IPS-NIHi7 (cell line): ENCODE results near the gene AFF1.
"Not testable (repeated sequence)": the region's sequence is repeated elsewhere in the genome, so short reads cannot be mapped to it uniquely, and the experiment has no call there.

ENCODE experiments used
- DNase-seq: peaks from one replicate; pipeline ENCODE4 v3.0.0; 2012; ENCODE audit warnings: mixed read lengths; ENCODE audit errors: extremely low spot score

Gene AFF1

DNA sequence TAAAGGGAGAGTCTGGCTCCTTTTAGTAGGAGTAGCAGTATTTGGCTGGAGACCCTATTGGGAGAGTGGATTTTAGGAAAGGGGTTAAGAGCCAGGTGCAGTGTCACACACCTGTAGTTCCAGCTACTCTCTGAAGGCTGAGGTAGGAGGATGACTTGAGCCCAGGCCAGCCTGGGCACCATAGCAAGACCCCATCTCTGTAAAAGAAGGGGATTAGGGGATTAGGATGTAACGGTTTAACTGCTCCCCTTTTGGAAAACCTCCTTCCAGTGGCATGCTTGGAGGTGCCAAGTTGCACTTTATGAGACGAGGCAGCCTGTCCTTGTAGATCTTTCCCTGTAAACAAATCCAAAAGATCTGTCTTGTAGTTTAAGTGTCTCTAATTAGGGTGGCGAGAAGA is 145.7 kb downstream of the AFF1 start:
- DNase-seq, result no peak

DNA sequence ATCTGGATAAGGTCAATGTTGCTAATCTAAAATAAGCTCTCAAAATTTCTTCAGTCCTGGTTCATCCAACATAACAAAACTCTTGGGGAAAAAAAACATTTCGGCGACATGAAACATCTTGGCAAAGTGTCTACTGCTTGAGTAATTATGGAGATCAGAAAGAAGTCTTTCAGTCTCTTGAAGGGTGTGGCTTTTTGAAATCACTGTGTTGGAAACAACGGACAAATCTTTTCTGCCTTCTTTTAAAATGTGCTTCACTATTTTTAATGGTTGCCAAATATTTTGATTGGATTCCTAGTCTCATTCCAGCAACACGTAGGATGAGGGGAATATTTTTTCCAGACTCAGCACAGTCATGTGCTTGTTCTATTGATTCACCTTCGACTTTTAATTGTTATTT is 147.0 kb downstream of the AFF1 start:
- DNase-seq, result no peak

DNA sequence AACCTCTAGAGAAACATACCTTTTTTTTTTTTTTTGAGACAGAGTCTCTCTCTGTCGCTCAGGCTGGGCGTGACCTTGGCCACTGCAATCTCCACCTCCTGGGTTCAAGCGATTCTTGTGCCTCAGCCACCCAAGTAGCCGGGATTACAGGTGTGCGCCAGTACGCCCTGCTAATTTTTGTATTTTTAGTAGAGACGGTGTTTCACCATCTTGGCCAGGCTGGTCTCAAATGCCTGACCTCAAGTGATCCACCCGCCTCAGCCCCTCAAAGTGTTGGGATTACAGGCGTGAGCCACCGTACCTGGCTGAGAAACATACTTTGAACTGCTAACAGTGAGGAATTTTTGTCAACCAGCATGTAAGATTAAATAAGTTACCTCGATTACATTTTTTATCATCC is 150.9 kb downstream of the AFF1 start:
- not testable (repeated sequence) for DNase-seq

DNA sequence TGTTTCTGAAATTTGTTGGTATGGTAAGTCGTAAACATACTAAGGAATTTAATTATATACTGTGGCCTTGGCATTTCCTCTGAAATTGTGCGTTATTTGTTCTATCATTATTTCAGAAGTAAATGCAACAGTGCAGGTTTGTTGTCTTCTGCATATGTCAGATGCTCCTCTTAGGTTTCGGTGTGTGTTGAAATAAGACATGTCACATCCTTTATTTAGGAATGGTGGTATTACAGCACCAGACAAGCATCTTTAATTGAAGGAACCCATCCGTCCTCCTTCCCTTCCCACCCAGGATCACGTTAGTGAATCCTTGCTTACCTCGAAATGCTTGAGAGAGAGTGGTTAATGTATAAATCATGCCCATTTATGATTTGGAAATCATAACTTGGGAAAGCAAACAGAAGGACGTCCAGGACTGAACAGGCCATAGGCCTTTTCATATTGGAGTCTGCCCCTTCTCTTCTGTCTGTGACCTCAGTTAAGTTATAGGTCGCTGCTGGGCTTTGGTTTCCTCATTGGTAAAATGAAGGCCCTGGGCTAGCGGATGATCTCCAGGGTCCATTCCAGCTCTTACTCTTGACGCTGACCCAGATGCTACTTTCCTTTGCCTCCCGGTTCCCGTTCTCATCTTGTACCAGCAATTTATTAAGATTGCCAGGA is 151.5 kb downstream of the AFF1 start:
- DNase-seq, result no peak

DNA sequence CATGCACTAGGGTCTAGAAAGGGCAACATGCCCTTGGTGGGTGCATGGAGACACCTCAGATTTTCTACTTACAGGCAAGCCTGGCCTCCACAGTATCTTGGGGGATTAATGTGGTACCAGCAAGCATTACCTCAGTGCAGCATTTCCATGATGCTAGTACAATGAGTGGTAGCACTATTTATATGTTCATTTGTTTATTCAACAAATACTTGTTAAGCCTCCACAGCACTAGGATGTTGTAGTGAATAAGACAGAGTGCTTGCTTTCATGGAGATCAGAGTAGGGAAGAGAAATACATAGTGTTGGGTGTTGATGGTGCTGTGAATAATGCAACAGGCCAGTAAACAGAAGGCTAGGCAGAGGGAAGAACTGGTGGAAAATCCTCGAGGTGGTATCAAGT is 152.2 kb downstream of the AFF1 start:
- DNase-seq, result no peak

DNA sequence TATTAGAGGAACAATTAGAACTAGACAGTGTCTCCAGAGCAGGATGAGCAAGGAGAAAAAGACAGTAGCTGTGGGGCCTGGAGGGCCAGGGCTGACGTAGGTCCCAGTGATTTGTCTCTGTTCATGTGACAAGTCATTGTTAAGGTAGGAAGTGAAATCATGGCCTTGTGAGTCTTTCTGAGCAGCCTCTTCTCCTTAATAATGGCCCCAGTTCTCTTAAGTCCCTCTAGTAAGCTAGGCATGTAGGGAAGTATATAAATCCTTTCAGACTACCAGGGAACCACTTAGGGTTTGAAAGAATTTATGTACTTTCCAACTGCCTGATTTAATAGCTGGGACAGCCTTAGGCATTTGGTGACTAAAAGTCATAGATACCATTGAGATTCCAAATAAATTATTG is 152.6 kb downstream of the AFF1 start:
- DNase-seq, result no peak

DNA sequence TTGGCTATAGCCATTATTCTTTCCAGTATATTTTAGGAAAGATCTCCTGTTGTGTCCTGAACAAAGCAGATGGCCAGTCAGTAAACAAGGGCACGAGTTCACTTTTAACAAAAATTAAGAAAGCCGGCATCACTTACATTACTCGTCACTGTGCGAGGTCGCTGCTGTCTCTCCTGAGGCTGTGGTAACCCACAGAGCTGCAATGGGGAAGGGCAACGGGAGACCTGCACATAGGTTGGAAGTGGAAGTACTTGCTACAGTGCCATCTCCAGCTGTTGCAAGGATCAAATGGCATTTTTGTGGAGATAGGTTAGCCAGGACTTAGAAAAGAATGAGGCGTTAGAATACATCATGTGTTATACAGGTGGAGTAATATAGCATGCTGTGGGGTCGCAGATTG is 153.4 kb downstream of the AFF1 start:
- DNase-seq, result no peak

DNA sequence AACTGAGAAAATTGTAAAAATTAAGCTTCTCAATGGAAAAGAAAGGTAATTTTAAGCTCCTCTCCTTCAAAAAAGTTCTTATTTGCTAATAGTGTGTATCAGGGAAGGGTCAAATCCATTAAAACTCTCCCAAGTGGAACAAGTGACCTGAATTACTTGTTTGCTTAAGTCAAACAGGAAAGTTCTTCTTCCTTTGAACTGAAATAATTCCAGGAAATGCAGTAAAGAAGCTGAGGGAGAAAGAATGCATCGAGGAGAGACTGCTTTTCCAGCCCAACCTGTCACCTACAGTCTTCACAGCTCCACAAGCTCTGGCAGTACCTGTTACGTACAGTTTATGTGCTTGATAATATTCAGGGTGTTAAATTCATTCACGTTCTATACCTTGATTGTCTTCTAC is 154.6 kb downstream of the AFF1 start:
- no peak for DNase-seq

DNA sequence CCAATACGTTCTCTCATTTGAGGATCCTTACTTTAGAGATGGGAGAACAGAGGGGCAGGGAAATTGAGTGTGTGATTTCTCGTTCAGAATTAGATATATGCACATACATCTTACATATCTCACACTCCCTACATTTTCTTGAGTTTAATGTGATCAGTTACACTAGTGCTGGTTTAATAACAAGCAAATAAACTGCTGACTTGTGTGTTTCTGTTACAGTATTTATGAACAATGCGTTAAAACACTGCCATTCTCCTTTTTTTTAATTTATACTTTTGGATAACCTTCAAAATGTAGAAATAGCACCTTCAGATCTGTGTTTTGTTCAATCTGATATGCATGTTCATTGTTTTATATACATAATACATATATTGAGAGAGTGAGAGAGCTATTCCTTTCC is 155.5 kb downstream of the AFF1 start:
- DNase-seq, result no peak

DNA sequence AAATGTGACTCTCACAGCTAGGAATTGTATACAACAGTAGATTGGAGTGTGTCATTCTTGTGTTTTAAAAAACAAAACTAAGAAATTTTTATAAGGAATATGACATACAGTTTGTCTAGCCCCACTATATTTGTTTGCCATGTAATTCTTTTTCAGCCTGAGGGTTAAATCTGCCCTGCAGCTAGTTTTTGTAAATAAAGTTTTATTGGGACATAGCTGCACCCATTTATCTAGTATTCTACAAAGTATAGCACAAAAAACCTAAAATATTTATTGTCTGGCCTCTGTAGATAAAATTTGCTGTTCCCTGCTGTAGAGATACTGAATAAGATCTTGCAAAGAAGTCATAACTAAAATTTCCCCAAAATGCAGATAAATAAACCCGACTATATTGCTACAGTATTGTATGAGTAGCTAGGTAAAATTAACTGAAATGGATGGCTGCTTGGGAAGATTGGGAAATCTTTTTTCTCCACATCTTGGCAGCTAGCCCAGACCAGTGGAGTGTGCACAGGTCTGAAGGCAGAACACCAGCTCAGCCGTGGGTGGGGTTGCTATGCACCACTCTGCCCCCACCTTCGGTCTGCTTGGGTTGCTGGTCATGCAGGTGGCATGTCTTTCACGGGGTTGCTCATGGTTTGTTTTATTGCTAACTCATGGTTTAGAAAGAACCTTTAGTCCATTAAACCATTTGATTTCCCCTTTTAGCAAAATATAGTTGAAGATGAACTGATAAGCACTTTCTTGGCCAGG is 157.8 kb downstream of the AFF1 start:
- no peak for DNase-seq

DNA sequence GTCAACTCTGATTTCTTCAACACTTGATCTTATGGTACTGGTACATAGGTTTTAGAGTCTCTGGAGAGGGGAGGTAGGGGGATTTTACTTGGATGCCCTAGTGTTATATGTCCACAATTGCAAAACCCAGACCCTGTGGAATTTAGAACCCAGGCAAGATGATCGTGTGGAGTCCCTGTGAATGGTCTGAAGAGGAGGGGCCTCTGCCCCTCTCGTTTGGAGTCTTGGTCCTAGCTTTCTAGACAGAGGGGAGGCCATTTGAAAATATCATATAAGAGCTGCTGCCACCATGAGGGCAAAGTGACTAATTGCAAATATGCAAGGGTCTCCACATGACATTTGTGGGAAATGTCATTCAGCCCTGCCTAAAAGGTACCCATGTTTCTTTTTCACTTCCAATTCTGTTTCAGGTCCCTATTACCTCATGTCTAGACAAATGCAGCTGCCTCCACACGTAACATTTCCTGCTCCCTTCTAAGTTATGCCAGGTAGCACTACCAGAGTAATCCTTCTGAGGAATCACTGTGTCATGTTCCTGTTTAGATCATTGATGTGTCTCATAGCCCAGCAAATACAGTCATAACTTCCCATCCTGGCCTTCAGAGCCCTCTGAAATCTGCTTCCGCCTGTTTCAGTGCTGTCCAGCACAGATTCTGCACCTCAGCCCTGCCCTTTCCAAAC is 158.8 kb downstream of the AFF1 start:
- peak; percentile 70 for DNase-seq

DNA sequence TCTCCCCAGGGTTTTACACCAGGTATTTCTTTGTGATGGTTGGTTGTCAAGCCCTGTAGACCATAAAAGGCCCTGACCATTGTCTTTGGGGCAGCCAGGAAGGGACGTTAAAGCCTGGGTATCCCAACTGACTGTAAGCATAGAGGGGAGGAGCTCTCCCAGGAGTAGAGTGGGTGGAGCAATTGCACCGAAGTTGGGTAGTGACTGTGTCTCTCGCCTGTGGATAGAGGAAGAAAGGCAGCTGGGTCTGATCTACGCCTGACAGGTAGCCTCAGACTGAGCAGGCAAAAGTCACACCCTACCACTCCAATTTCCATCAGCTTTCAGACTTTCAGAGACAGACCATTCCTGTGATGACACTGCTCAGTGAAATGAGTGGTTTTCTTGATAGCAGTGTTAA is 162.3 kb downstream of the AFF1 start:
- peak; percentile 83 for DNase-seq

DNA sequence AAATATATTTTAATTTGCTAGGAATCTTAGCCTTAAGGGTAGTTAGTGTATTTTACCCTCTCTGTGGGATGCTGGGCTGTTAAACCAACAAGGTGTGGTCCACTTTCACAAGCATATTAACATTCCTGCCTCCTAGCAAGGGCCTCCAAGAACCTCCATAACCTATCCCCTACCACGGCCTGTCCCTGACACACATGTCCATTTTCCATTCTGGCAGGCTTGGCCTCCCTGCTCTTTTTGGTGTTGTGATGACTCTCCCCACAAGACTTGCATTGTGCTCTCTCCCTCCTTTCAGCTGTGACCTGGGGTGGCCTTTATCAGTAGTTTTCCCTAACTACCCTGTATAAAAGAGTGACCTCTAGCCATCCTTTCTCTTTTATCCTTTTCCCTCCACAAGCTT is 165.4 kb downstream of the AFF1 start:
- no peak for DNase-seq

DNA sequence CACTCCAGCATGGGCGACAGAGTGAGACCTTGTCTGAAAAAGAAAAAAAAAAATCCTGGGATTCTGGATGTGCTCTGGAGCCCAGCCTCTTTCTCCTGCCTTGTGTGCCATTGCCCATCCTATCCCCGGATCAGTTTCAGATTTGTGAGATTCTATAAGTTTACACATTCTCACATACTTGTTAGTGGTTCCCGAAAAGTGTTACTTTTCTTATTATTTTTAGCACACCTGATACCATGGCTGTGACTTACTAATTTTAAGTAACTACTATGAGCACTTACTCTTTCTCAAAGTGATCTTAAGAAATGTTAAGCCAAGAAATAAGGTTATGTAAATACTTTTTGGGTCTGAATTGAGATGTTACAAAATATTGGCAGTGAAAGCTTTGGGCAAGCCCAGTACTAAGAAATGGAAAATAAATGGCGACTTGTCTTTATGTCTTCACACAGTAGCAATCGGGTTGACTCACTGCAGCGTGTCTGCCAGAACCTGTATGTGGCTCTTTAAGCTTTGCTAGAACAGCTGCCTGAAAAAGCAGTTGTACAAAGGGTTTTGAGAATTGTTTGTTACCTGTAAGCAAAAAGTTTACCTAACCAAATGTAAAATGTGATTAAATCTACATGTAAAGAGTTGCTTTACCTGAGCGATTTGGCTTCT is 166.9 kb downstream of the AFF1 start:
- DNase-seq, result no peak

DNA sequence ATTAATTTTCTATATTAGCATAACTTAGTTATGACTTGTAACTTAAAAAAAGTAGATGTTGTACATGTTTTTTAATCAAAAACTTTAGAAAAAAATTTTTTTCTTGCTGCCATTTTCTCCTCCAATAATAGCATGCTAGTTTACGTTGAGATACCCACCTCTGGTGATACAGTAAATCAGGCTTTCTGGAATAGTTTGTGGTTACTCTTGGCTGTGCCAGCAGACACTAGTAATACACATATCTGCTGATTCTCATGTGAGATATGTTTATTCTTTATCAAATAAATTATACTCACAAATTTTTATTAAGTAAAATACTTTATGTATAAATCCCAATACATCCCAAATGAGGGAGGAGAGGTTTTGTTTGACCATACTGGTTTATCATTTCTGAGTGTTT is 168.3 kb downstream of the AFF1 start:
- DNase-seq, result no peak

DNA sequence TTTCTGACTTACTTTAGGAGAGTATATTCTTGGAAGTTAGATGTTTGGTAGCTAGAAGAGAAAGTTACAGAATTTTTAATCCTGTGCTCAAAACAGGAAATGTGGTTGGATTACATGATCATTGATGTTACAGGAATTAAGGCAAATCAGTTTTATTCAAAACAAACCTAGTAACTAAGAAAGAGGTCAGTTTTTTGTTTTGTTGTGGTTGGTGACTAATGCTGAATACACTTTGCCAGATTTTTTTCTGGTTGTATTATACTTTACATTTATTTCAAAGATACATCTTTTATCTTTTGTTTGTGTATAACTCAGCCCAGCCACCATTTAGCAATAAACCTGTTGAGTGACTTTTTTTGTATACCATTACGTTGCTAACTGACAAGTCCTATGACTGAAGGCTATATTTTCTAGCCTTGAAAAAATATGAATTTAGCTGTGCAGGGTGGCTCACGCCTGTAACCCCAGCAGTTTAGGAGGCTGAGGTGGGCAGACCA is 168.9 kb downstream of the AFF1 start:
- no peak for DNase-seq

DNA sequence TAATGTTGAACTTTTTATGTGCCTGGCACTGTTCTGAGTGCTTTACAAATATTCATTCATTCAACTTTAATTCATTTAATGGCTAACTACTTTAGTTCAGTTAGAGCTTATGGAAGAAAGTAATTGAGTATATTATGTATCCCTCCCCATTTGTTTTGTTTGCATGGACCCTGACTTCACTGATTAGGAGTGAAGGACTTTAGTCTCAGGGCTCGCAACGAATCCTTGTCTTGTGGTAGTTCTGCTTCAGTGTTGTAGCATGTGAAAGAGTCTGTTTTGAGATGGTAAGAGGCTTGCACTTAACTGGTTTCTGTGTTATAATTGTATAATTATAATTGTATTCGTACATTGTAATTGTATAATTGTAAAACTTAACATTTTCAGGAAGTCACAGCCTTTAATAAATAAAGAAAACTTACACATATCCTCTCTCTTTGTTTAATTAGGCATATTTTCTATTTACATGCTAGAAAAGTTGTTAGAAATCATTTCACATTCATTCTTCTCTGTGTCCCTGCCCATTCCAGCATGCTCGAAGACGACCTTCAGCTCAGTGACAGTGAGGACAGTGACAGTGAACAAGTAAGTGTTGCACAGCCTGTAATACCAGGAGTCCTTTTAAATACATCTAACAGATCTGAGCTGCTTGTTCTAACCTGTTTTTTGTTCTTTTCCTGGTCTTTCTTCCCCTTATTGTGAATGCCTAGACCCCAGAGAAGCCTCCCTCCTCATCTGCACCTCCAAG is 170.5 kb downstream of the AFF1 start:
- DNase-seq, result no peak

DNA sequence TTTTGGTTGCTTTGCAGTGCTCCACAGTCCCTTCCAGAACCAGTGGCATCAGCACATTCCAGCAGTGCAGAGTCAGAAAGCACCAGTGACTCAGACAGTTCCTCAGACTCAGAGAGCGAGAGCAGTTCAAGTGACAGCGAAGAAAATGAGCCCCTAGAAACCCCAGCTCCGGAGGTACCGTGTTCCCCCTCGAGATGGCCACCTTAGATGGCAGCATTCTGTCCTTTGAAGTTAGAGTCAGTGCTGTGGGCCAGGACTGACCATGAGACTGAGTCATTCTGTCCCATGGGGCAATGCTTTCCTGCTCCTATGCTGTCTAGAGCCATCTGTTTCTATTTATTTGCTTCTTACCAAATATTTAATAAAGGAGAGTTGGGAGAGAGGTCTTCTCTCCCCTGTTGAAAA is 173.3 kb downstream of the AFF1 start:
- DNase-seq, result no peak

DNA sequence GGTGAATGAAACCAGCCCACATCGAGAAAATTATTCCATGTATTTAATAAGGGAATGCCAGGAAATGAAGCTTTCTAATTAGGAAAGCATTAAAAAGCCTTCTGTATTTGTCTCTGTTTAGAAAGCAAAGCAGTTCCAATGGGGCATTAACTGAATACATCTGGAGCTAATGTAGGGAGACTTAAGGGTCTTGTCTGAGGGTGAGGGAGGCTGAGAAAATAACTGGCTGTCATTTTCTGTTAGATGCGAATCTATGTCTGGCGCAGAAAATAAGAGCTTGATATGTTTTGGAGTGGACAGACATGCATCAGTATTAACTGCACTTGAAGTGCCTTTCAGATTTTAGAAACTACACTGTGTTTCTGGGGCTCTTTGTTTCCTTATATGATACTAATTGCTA is 174.3 kb downstream of the AFF1 start:
- no peak for DNase-seq

DNA sequence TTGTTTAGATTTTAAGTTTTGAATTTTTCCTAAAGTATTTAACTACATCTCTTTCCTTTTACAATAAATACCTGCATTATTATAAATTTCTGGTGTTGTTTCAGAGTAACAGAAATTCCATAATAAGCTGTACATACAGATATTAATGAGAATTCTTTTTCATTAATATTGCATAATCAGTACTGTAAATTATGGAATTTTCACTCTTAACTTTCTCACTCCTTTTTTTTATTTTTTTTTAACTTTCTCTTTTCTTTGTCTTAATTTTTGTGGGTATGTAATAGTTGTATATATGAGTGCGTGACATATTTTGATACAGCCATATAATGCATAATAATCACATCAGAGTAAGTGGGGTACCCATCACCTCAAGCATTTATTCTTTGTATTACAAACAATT is 175.1 kb downstream of the AFF1 start:
- DNase-seq, result no peak

DNA sequence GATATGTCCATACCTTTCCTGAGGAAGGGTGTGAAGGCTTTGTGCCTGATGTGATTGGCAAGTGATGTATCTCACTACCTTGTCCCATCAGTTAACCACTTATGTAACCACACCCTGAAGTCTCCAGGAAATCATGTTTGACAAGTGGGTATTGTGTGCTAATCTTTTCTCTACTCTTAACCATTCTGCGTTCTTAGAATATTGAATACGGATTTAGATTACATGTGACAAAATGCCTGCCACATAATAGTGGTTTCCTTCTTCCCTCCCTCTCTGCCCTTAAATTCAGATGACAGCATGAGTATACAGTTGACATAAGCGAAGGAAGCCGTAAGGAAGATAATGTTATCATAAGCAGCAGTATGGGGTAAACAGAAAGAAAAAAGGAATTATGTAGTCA is 177.3 kb downstream of the AFF1 start:
- no peak for DNase-seq
